ENCODE data around the gene CDH4.

GRCh38 chr20:61784801-61785566 is 532.9 kb downstream of the CDH4 start:
- TF ChIP-seq CTCF (IDR thresholded peaks at IDR 0.05) (no peak), POLR2A (IDR thresholded peaks at IDR 0.05) (no peak)
